ENCODE measurements around the gene ZDHHC1. TPM values are rescaled to one million over a fixed set of nuclear protein-coding genes. Genes with fewer than 3 reads are reported as not detected.

ZDHHC1 gene
- total and polyA plus RNA-seq, 2 experiments from 2014 or later, result 18.7 to 22.4 TPM

DNA sequence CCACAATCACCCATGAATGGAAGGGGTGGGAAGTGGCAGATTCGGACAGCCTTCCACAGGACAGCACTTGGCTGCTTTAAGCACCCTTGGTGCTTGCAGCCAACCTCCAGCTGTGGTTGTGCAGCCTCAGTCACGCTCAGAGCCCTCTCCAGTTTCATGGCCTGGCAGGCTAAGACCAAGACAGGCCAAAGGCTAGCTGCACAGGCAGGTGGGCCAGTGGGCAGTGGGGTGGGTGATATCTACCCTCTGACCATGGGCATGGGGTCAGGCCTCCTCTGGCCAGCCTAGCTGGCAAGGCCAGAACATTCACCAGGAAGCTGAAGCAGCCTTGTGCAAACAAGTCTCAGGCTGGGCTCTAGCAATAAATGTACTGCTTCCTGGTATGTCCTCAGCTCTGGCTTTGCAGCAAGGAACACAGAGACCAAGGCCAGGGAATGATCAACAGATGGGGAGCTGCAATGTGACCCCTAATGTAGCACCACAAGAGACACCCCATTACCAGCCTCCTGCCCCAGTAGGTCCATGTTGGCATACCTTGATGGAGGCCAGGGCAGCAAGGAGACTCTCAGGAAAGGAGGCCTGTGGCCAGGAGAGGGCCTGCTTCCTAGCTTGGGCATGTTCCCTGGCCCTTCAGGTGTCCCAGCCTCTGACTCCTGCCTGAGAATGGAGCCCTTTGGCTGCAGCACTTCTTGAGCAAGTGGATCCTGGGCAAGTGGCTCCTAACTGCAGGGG is 35.6 kb upstream of the ZDHHC1 start:
- DNase-seq (ENCODE audit: low read depth in 1 of 2, low spot score in 1 of 2), result no peak
- Histone ChIP-seq H3K27me3 (no peaks in the 10 kb centered on the region), H3K27ac (no peak overlapping the region), H3K9me3 (ENCODE audit: low read depth) (no peaks in the 10 kb centered on the region), H3K4me1 (ENCODE audit: low read depth) (peaks cover 23% of the 10 kb centered on the region), H3K4me3 (no peak overlapping the region), H3K36me3 (no peaks in the 10 kb centered on the region)
- TF ChIP-seq, protein P1, sequence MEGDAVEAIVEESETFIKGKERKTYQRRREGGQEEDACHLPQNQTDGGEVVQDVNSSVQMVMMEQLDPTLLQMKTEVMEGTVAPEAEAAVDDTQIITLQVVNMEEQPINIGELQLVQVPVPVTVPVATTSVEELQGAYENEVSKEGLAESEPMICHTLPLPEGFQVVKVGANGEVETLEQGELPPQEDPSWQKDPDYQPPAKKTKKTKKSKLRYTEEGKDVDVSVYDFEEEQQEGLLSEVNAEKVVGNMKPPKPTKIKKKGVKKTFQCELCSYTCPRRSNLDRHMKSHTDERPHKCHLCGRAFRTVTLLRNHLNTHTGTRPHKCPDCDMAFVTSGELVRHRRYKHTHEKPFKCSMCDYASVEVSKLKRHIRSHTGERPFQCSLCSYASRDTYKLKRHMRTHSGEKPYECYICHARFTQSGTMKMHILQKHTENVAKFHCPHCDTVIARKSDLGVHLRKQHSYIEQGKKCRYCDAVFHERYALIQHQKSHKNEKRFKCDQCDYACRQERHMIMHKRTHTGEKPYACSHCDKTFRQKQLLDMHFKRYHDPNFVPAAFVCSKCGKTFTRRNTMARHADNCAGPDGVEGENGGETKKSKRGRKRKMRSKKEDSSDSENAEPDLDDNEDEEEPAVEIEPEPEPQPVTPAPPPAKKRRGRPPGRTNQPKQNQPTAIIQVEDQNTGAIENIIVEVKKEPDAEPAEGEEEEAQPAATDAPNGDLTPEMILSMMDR (IDR thresholded peaks at IDR 0.05; ENCODE audit: low read depth, low read length), result no peak

DNA sequence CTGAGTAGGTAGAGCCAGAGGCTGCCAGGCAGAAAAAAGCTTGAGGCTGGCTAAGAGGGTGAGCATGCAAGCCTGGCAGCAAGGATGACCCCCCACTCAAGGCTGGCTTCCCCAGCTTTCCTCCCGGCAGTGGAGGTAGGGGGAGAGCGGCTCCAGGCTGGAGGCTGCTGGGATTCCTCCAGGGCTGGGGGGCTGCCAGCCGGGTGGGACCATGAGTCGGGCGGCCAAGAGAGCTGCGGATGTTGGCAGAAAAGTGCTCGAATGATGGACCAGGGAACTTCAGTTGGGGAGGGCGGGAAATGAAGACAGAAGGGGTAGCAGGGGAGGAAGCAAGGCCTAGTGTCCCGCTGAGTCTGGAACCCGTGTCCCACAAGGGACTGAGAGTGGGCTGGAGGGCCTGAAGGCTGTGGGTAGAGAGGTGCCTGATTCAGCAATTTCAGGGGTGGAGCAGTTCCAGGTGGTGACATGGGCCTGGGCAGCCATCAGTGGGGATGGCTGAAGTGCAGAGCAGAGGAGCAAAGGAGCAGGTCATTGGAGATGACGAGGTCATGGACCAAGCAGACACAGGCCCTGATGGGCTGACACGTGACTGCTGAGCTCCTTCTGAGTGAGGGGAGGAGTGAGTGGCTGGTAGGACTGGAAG is 34.9 kb upstream of the ZDHHC1 start:
- no peaks in the 10 kb centered on the region for H3K27me3 ChIP-seq
- TF ChIP-seq, protein P1 (IDR thresholded peaks at IDR 0.05; ENCODE audit: low read depth, low read length), result no peak
- H3K4me3 ChIP-seq, result no peak overlapping the region
- no peaks in the 10 kb centered on the region for H3K36me3 ChIP-seq
- no peak overlapping the region for H3K27ac ChIP-seq
- no peak for DNase-seq (ENCODE audit: low read depth in 1 of 2, low spot score in 1 of 2)
- peaks cover 21% of the 10 kb centered on the region for H3K4me1 ChIP-seq (ENCODE audit: low read depth)
- H3K9me3 ChIP-seq (ENCODE audit: low read depth), result no peaks in the 10 kb centered on the region

DNA sequence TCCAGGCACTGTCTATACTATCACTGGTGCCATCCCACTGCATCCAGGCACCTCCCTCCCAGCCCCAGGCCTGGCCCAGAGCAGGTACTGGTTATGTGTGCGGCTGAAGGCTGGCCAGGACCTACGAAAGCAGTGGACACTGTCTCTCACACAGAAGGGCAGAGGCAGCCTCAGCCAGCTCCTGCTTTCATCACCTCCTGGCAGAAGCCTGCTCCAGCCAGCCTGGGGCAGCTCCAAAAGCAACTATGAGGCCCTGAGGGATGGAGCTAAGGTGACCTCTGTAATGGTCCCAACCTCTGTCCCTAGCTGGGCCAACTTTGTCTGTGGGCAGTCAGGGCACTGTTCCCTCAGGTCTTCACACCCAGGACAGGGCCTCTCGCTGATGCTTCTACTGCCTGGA is 33.5 kb upstream of the ZDHHC1 start:
- Histone ChIP-seq H3K36me3 (no peaks in the 10 kb centered on the region), H3K27me3 (no peaks in the 10 kb centered on the region), H3K4me3 (no peak overlapping the region), H3K9me3 (ENCODE audit: low read depth) (no peaks in the 10 kb centered on the region), H3K4me1 (ENCODE audit: low read depth) (peaks cover 21% of the 10 kb centered on the region), H3K27ac (no peak overlapping the region)
- TF ChIP-seq, protein P1 (IDR thresholded peaks at IDR 0.05; ENCODE audit: low read depth, low read length), result no peak
- DNase-seq (ENCODE audit: low read depth in 1 of 2, low spot score in 1 of 2), result no peak

DNA sequence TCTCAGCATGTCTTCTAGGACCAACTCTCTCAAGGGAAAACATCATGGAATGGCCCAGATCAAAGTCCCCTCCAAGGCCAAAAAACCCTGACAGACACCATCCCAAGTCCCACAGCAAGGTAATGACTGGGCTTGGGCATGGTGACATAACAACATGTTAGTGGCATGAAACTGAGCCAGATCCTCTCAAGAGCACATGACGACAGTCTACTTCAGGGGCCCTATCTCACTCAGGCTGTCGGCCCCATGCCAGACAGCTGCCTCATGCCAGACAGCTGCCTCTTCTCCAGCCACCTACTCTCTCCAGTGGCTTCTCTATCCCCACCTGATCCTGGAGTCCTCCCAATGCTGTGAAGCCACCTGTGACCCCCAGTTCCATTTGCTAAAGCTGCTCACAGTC is 33.1 kb upstream of the ZDHHC1 start:
- H3K27me3 ChIP-seq, result no peaks in the 10 kb centered on the region
- TF ChIP-seq, protein P1 (IDR thresholded peaks at IDR 0.05; ENCODE audit: low read depth, low read length), result no peak
- no peak overlapping the region for H3K27ac ChIP-seq
- no peak overlapping the region for H3K4me3 ChIP-seq
- DNase-seq (ENCODE audit: low read depth in 1 of 2, low spot score in 1 of 2), result no peak
- H3K9me3 ChIP-seq (ENCODE audit: low read depth), result no peaks in the 10 kb centered on the region
- H3K4me1 ChIP-seq (ENCODE audit: low read depth), result peaks cover 21% of the 10 kb centered on the region
- no peaks in the 10 kb centered on the region for H3K36me3 ChIP-seq

DNA sequence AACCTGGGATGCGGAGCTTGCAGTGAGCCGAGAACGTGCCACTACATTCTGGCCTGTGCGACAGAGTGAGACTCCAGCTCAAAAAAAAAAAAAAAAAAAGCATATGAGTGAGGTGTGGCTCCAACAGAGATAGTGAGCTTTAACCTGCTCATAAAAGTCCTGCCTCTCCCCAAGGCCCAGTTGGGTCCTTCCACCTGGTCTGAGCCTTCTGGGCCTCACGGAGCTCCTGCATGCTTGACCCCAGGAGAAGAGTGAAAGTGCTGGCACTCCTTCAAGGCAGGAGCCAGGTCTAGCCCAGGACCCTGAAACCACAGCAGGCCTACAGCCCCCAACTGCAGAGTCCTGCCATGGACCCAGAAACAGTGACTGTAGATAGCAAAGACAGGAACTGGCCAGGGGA is 32.3 kb upstream of the ZDHHC1 start:
- TF ChIP-seq, protein P1 (IDR thresholded peaks at IDR 0.05; ENCODE audit: low read depth, low read length), result no peak
- Histone ChIP-seq H3K27ac (no peak overlapping the region), H3K27me3 (no peaks in the 10 kb centered on the region), H3K36me3 (no peaks in the 10 kb centered on the region), H3K4me3 (no peak overlapping the region), H3K9me3 (ENCODE audit: low read depth) (no peaks in the 10 kb centered on the region), H3K4me1 (ENCODE audit: low read depth) (peaks cover 21% of the 10 kb centered on the region)
- DNase-seq (ENCODE audit: low read depth in 1 of 2, low spot score in 1 of 2), result no peak
